IMR-90 (cell line): ENCODE measurements around the gene LPCAT4. TPM values are rescaled to one million over a fixed set of nuclear protein-coding genes. Genes with fewer than 3 reads are reported as not detected.

Source experiments
- ATAC-seq: fragments of 200-7000 bp; cut with Tn5 transposase; 2 replicates; pipeline ENCODE4 v1.9.1; 2020; ENCODE audit warnings: low read depth, mild to moderate bottlenecking, moderate library complexity
- BruUV-seq: library from RNA; stranded (reverse); fragments of 400-500 nt; replicated peaks from 2 replicates; lab custom pipeline; 2021; lab: Mats Ljungman, UMichigan
- CTCF ChIA-PET: fragments of 300-600 bp; formaldehyde crosslinking; extraction: SDS; loops from one replicate; lab custom pipeline; 2021; ENCODE audit warnings: antibody characterized with exemption; lab: Yijun Ruan, JAX
- POLR2A ChIA-PET: fragments of 300-600 bp; sonication (Branson Sonifier 250); formaldehyde crosslinking; loops from one replicate; lab custom pipeline; 2022; ENCODE audit warnings: antibody characterized with exemption; ENCODE audit not compliant: unreplicated experiment; lab: Charles Lee
- DNase-seq: peaks from one replicate; pipeline ENCODE4 v3.0.0; 2013
- H2AFZ ChIP-seq: replicated peaks from 2 replicates; pipeline ENCODE3; 2013; ENCODE audit warnings: low read length, mild to moderate bottlenecking; ENCODE audit not compliant: poor library complexity
- H2AK5ac ChIP-seq: 2 replicates; pipeline ENCODE4 v1.6.1; 2013; ENCODE audit warnings: low read depth, low read length, inconsistent platforms
- H2AK9ac ChIP-seq: replicated peaks from 2 replicates; pipeline ENCODE3; 2013; ENCODE audit warnings: mild to moderate bottlenecking, low read depth, low read length, moderate library complexity; ENCODE audit not compliant: poor library complexity
- H2BK120ac ChIP-seq: 2 replicates; pipeline ENCODE4 v1.6.1; 2013; ENCODE audit warnings: low read depth, low read length, inconsistent platforms
- H2BK15ac ChIP-seq: 3 replicates; pipeline ENCODE4 v1.6.1; 2013; ENCODE audit warnings: low read depth, low read length, inconsistent platforms
- H2BK20ac ChIP-seq: 2 replicates; pipeline ENCODE4 v1.6.1; 2013; ENCODE audit warnings: low read depth, mild to moderate bottlenecking, inconsistent platforms, low read length, moderate library complexity
- H2BK5ac ChIP-seq: 2 replicates; pipeline ENCODE4 v1.6.1; 2013; ENCODE audit warnings: mild to moderate bottlenecking, low read depth, low read length, inconsistent platforms; ENCODE audit not compliant: poor library complexity, severe bottlenecking
- H3K14ac ChIP-seq: replicated peaks from 2 replicates; pipeline ENCODE4 v1.6.1; 2013; ENCODE audit warnings: low read depth, low read length, inconsistent platforms
- H3K18ac ChIP-seq: 2 replicates; pipeline ENCODE4 v1.6.1; 2013; ENCODE audit warnings: low read depth, low read length, control low read depth
- H3K23ac ChIP-seq: 2 replicates; pipeline ENCODE4 v1.6.1; 2013; ENCODE audit warnings: low read depth, low read length, inconsistent platforms
- H3K27ac ChIP-seq: 2 replicates; pipeline ENCODE4 v1.5.1; 2013; ENCODE audit warnings: mild to moderate bottlenecking, control low read depth, low read length; ENCODE audit not compliant: insufficient read depth
- H3K27me3 ChIP-seq: 2 replicates; pipeline ENCODE4 v1.6.1; 2013; ENCODE audit warnings: low read length; ENCODE audit not compliant: control insufficient read depth, insufficient read depth
- H3K36me3 ChIP-seq: 2 replicates; pipeline ENCODE4 v1.6.1; 2013; ENCODE audit warnings: low read length, mixed read lengths; ENCODE audit not compliant: control insufficient read depth, insufficient read depth
- H3K4ac ChIP-seq: 2 replicates; pipeline ENCODE4 v1.6.1; 2013; ENCODE audit warnings: low read depth, low read length, inconsistent platforms
- H3K4me1 ChIP-seq: 2 replicates; pipeline ENCODE4 v1.6.1; 2013; ENCODE audit warnings: low read length, mixed read lengths; ENCODE audit not compliant: control insufficient read depth, insufficient read depth
- H3K4me2 ChIP-seq: 2 replicates; pipeline ENCODE4 v1.6.1; 2013; ENCODE audit warnings: low read depth, mild to moderate bottlenecking, control low read depth, low read length, moderate library complexity
- H3K4me3 ChIP-seq: 2 replicates; pipeline ENCODE4 v1.5.1; 2013; ENCODE audit warnings: low read depth, mild to moderate bottlenecking, control low read depth, low read length, moderate library complexity; ENCODE audit not compliant: insufficient read depth
- H3K56ac ChIP-seq: 2 replicates; pipeline ENCODE4 v1.6.1; 2013; ENCODE audit warnings: low read length, inconsistent platforms; ENCODE audit not compliant: insufficient read depth; ENCODE audit errors: extremely low read depth
- H3K79me1 ChIP-seq, 2 experiments: 2 replicates each; pipeline ENCODE4 v1.6.1; 2013; ENCODE audit warnings: low read length in 2 of 2, inconsistent platforms in 1 of 2, low read depth in 1 of 2
- H3K9ac ChIP-seq: 2 replicates; pipeline ENCODE4 v1.6.1; 2013; ENCODE audit warnings: low read depth, low read length, control low read depth
- H3K9me1 ChIP-seq: 2 replicates; pipeline ENCODE4 v1.6.1; 2013; ENCODE audit warnings: low read length, inconsistent platforms; ENCODE audit not compliant: insufficient read depth
- H3K9me3 ChIP-seq: 2 replicates; pipeline ENCODE4 v1.6.1; 2013; ENCODE audit warnings: low read length; ENCODE audit not compliant: control insufficient read depth, insufficient read depth
- H4K20me1 ChIP-seq: 2 replicates; pipeline ENCODE4 v1.6.1; 2013; ENCODE audit warnings: low read length, inconsistent platforms; ENCODE audit not compliant: insufficient read depth
- H4K5ac ChIP-seq: 2 replicates; pipeline ENCODE4 v1.6.1; 2013; ENCODE audit warnings: mild to moderate bottlenecking, low read depth, low read length, control low read depth
- H4K8ac ChIP-seq, 2 experiments: 2 replicates each; pipeline ENCODE4 v1.6.1; 2013; ENCODE audit warnings: low read depth in 2 of 2, low read length in 2 of 2, control low read depth in 1 of 2, inconsistent platforms in 1 of 2
- H4K91ac ChIP-seq: 2 replicates; pipeline ENCODE4 v1.6.1; 2013; ENCODE audit warnings: low read depth, low read length, inconsistent platforms; ENCODE audit not compliant: insufficient read depth
- BHLHE40 ChIP-seq: fragments of 150-350 bp; IDR thresholded peaks from 2 replicates; pipeline ENCODE4 v1.6.1; 2016; ENCODE audit warnings: mild to moderate bottlenecking, low read depth, low read length
- CEBPB ChIP-seq: IDR thresholded peaks from 2 replicates; pipeline ENCODE4 v1.6.1; 2012; ENCODE audit warnings: low read depth, low read length, improper control_type of control experiment
- CHD1 ChIP-seq: IDR thresholded peaks from 2 replicates; pipeline ENCODE4 v1.6.1; 2012; ENCODE audit warnings: low read depth, low read length, improper control_type of control experiment
- FOS ChIP-seq: fragments of 150-350 bp; IDR thresholded peaks from 2 replicates; pipeline ENCODE4 v1.6.1; 2016; ENCODE audit warnings: low read depth, low read length
- MAFK ChIP-seq: IDR thresholded peaks from 2 replicates; pipeline ENCODE4 v1.6.1; 2012; ENCODE audit warnings: low read depth, low read length, improper control_type of control experiment
- MAZ ChIP-seq: IDR thresholded peaks from 2 replicates; pipeline ENCODE4 v1.6.1; 2012; ENCODE audit warnings: low read depth, mild to moderate bottlenecking, low read length, improper control_type of control experiment, moderate library complexity, borderline replicate concordance
- MXI1 ChIP-seq: IDR thresholded peaks from 2 replicates; pipeline ENCODE4 v1.6.1; 2012; ENCODE audit warnings: low read depth, mild to moderate bottlenecking, low read length, moderate library complexity, borderline replicate concordance
- NFE2L2 ChIP-seq: fragments of 150-350 bp; IDR thresholded peaks from 2 replicates; pipeline ENCODE4 v1.6.1; 2016; ENCODE audit warnings: low read depth, mild to moderate bottlenecking, low read length
- POLR2A ChIP-seq: IDR thresholded peaks from 2 replicates; pipeline ENCODE4 v1.6.1; 2012; ENCODE audit warnings: mild to moderate bottlenecking, low read depth, low read length
- RAD21 ChIP-seq: IDR thresholded peaks from 2 replicates; pipeline ENCODE4 v1.6.1; 2012; ENCODE audit warnings: low read length, improper control_type of control experiment
- RCOR1 ChIP-seq: IDR thresholded peaks from 2 replicates; pipeline ENCODE4 v1.6.1; 2012; ENCODE audit warnings: mild to moderate bottlenecking, low read length, improper control_type of control experiment; ENCODE audit not compliant: insufficient replicate concordance
- RFX5 ChIP-seq: IDR thresholded peaks from 2 replicates; pipeline ENCODE4 v1.8.0; 2012; ENCODE audit warnings: low read depth, mild to moderate bottlenecking, low read length, moderate library complexity
- SMC3 ChIP-seq: fragments of 150-350 bp; IDR thresholded peaks from 2 replicates; pipeline ENCODE4 v1.6.1; 2016; ENCODE audit warnings: low read depth, mild to moderate bottlenecking, antibody characterized with exemption, low read length, moderate library complexity
- WGBS, 2 experiments: methylation state at CpG; one replicate each; pipeline versions ENCODE4 v1.1.5 to v1.1.7; 2013; ENCODE audit warnings: missing lambda C conversion rate in 2 of 2; ENCODE audit not compliant: insufficient read length in 1 of 2; ENCODE audit errors: extremely low coverage in 2 of 2; 5-methylcytosine and 5-hydroxymethylcytosine counted together
- dilution Hi-C: fragments of 300-500 bp; cut with HindIII; formaldehyde crosslinking; loops from one replicate; pipeline ENCODE4 v1.14.3; 2018; ENCODE audit warnings: low sequenced_read_pairs; ENCODE audit not compliant: unreplicated experiment
- in situ Hi-C: fragments of 300-500 bp; cut with MboI; formaldehyde crosslinking; loops from 3 replicates; pipeline ENCODE4 v1.14.3; 2019; ENCODE audit warnings: low sequenced_read_pairs, inconsistent platforms, mixed read lengths
- intact Hi-C: fragments of 100-400 bp; cut with micrococcal nuclease; formaldehyde crosslinking; loops from 2 replicates; pipeline ENCODE4 v1.10.0; 2022
- polyA plus RNA-seq, 3 experiments: library from polyadenylated mRNA; depleted of rRNA; stranded (reverse); fragments of >200 nt; gene quantifications; 2 replicates each; pipeline ENCODE4 v1.2.3, GENCODE V29; 2012; ENCODE audit warnings: low replicate concordance in 1 of 3
- total RNA-seq: library from RNA; depleted of rRNA; stranded (reverse); fragments of >200 nt; gene quantifications from 2 replicates; pipeline ENCODE4 v1.2.3, GENCODE V29; 2012
- TF ChIP-seq, protein P1 (sequence below): conservative IDR thresholded peaks from 2 replicates; pipeline ENCODE4 v1.5.1; 2012; ENCODE audit warnings: mild to moderate bottlenecking, low read depth, low read length, improper control_type of control experiment
- TF ChIP-seq, protein P2 (sequence below): fragments of 150-350 bp; IDR thresholded peaks from 2 replicates; pipeline ENCODE4 v1.6.1; 2017; ENCODE audit warnings: mild to moderate bottlenecking, antibody characterized with exemption, low read length, low read depth
- TF ChIP-seq, protein P3 (sequence below): fragments of 150-350 bp; IDR thresholded peaks from 2 replicates; pipeline ENCODE4 v1.6.1; 2016; ENCODE audit warnings: low read depth, mild to moderate bottlenecking, low read length, moderate library complexity, borderline replicate concordance

Gene LPCAT4
- total and polyA plus RNA-seq, 2 of the 4 experiments (the other 2 are of a cell fraction), result 3.8 to 44.4 TPM

DNA sequence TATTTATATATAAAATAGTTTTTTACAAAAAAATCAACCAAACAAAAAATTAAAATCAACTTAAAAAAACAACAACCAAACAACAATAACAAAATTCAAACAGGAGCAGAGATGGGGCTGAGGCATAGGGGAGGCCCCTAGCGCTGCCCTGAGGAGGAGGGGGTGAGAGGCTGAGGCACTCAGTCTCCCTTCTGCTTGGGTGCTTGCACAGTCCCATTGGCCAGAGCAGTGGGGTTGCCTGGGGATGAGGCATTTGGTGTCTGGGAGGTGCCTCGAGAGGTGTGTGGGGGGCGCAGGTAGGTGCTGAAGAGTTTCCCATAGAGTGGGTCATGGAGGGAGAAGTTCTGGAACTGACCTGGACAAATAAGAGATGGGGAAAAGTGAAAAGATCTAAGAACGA is 8.0 kb downstream of the LPCAT4 start:
- in situ Hi-C loops (no loop called here), dilution Hi-C loops (no loop called here), intact Hi-C loops (loop anchor here (5.0 kb wide), 1 partner anchor 223 kb away; the partner anchor contains the start of gene GOLGA8B)
- ChIA-PET CTCF (interaction anchor here (1.1 to 1.2 kb wide), 2 partner anchors 8 to 23 kb away, joined by 3 to 4 read pairs; partner anchors contain the start of gene LPCAT4), POLR2A (no interaction called here)
- Histone ChIP-seq H2AFZ (no peak overlapping the region), H3K9me1 (no peaks in the 10 kb centered on the region), H3K36me3 (peaks cover 35% of the 10 kb centered on the region), H3K79me1 (0 out of 4 replicates have a peak, but pooled peaks cover 2 to 6% of the 10 kb centered on the region in 2 experiments), H2BK5ac (no peak overlapping the region), H3K4me2 (no peak overlapping the region), H4K8ac (no peak overlapping the region), H3K4me3 (no peak overlapping the region), H2BK120ac (no peak overlapping the region), H2BK15ac (no peak overlapping the region), H2AK5ac (no peak overlapping the region), H4K5ac (no peak overlapping the region), H4K91ac (no peak overlapping the region), H3K9ac (no peak overlapping the region), H3K4me1 (no peaks in the 10 kb centered on the region), H3K14ac (no peak overlapping the region), H3K56ac (no peak overlapping the region), H2AK9ac (no peak overlapping the region), H3K27me3 (no peaks in the 10 kb centered on the region), H2BK20ac (no peak overlapping the region), H3K27ac (no peak overlapping the region), H3K9me3 (no peaks in the 10 kb centered on the region), H3K23ac (no peak overlapping the region), H3K18ac (no peak overlapping the region), H4K20me1 (no peaks in the 10 kb centered on the region), H3K4ac (no peak overlapping the region)
- DNase-seq (no peak), ATAC-seq (no peak)
- 80% methylated on average over 1 of the region's 4 CpGs; no CpG with 5 or more reads in 1 of the 2 experiments for WGBS, 2 experiments
- no peak for TF ChIP-seq RFX5
- TF ChIP-seq CHD1, result no peak
- TF ChIP-seq FOS, result no peak
- TF ChIP-seq, protein P1, sequence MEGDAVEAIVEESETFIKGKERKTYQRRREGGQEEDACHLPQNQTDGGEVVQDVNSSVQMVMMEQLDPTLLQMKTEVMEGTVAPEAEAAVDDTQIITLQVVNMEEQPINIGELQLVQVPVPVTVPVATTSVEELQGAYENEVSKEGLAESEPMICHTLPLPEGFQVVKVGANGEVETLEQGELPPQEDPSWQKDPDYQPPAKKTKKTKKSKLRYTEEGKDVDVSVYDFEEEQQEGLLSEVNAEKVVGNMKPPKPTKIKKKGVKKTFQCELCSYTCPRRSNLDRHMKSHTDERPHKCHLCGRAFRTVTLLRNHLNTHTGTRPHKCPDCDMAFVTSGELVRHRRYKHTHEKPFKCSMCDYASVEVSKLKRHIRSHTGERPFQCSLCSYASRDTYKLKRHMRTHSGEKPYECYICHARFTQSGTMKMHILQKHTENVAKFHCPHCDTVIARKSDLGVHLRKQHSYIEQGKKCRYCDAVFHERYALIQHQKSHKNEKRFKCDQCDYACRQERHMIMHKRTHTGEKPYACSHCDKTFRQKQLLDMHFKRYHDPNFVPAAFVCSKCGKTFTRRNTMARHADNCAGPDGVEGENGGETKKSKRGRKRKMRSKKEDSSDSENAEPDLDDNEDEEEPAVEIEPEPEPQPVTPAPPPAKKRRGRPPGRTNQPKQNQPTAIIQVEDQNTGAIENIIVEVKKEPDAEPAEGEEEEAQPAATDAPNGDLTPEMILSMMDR, result no peak
- TF ChIP-seq, protein P2, sequence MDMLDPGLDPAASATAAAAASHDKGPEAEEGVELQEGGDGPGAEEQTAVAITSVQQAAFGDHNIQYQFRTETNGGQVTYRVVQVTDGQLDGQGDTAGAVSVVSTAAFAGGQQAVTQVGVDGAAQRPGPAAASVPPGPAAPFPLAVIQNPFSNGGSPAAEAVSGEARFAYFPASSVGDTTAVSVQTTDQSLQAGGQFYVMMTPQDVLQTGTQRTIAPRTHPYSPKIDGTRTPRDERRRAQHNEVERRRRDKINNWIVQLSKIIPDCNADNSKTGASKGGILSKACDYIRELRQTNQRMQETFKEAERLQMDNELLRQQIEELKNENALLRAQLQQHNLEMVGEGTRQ, result no peak
- TF ChIP-seq RAD21, result no peak
- no peak for TF ChIP-seq MAFK
- no peak for TF ChIP-seq NFE2L2
- TF ChIP-seq POLR2A, result no peak
- TF ChIP-seq RCOR1, result no peak
- no peak for TF ChIP-seq BHLHE40
- TF ChIP-seq MXI1, result no peak
- no peak for TF ChIP-seq CEBPB
- TF ChIP-seq, protein P3, sequence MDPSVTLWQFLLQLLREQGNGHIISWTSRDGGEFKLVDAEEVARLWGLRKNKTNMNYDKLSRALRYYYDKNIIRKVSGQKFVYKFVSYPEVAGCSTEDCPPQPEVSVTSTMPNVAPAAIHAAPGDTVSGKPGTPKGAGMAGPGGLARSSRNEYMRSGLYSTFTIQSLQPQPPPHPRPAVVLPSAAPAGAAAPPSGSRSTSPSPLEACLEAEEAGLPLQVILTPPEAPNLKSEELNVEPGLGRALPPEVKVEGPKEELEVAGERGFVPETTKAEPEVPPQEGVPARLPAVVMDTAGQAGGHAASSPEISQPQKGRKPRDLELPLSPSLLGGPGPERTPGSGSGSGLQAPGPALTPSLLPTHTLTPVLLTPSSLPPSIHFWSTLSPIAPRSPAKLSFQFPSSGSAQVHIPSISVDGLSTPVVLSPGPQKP, result no peak
- TF ChIP-seq MAZ, result no peak
- no peak for TF ChIP-seq SMC3
- BruUV-seq, result no TSS peak
